Measurements from ENCODE around the gene CA11.

GRCh38 chr19:48673436-48674100 lies 27.6 kb upstream of the CA11 start:
- no peak for TF ChIP-seq CTCF (IDR thresholded peaks at IDR 0.05)
- no peak for TF ChIP-seq POLR2AphosphoS5 (IDR thresholded peaks at IDR 0.05; ENCODE audit: insufficient read depth in 1 of 2, low read depth in 1 of 2)
- TF ChIP-seq POLR2A (IDR thresholded peaks at IDR 0.05) = no peak

All from vagina (tissue), 2 donors.